GM06990 (cell line): Measurements from ENCODE around the gene PEX1.
"Not testable (repeated sequence)": the region's sequence is repeated elsewhere in the genome, so short reads cannot be mapped to it uniquely, and the experiment has no call there.

Experiments used
- DNase-seq: peaks from one replicate; pipeline ENCODE4 v3.0.0-alpha.2; 2011; ENCODE audit not compliant: insufficient read length; ENCODE audit errors: extremely low read depth
- H3K27me3 ChIP-seq: replicated peaks from 2 replicates; pipeline ENCODE4 v1.6.0; 2011; ENCODE audit warnings: low read length; ENCODE audit not compliant: control insufficient read depth, insufficient read depth
- H3K36me3 ChIP-seq: 2 replicates; pipeline ENCODE4 v1.5.1; 2011; ENCODE audit warnings: low read length; ENCODE audit not compliant: control insufficient read depth, insufficient read depth
- H3K4me3 ChIP-seq: replicated peaks from 2 replicates; pipeline ENCODE4 v1.5.1; 2011; ENCODE audit warnings: low read depth, mild to moderate bottlenecking, control low read depth, low read length
- CTCF ChIP-seq: IDR thresholded peaks from 2 replicates; pipeline ENCODE4 v1.5.1; 2011; ENCODE audit warnings: low read length, control low read depth, mild to moderate bottlenecking, inconsistent platforms; ENCODE audit not compliant: insufficient read depth, poor library complexity, severe bottlenecking

Gene PEX1

GRCh38 chr7:92485267-92485892 is 42.9 kb downstream of the PEX1 start:
- H3K4me3 ChIP-seq, result no peak overlapping the region
- no peaks in the 10 kb centered on the region for H3K27me3 ChIP-seq
- no peak for DNase-seq
- H3K36me3 ChIP-seq, result no peaks in the 10 kb centered on the region; the same call in 1 of the 2 replicates
- TF ChIP-seq CTCF, result no peak

GRCh38 chr7:92484226-92484625 is 44.1 kb downstream of the PEX1 start:
- not testable (repeated sequence) for H3K4me3 ChIP-seq, H3K27me3 ChIP-seq, H3K36me3 ChIP-seq, DNase-seq

- H3K4me3 ChIP-seq, H3K36me3 ChIP-seq, DNase-seq, H3K27me3 ChIP-seq: not testable (repeated sequence)
These were observed 44.7 kb downstream of the PEX1 start for GRCh38 chr7:92483624-92484023.

GRCh38 chr7:92479146-92479545 is 49.2 kb downstream of the PEX1 start:
- DNase-seq, H3K36me3 ChIP-seq, H3K27me3 ChIP-seq: not testable (repeated sequence)

GRCh38 chr7:92478711-92479110 is 49.6 kb downstream of the PEX1 start:
- TF ChIP-seq CTCF, result no peak
- no peak for DNase-seq
- H3K36me3 ChIP-seq, result no peaks in the 10 kb centered on the region
- H3K4me3 ChIP-seq, result no peak overlapping the region
- H3K27me3 ChIP-seq, result no peaks in the 10 kb centered on the region

More at GRCh38 chr7:92479146-92479545, 49.2 kb downstream of the PEX1 start:
- not testable (repeated sequence) for H3K4me3 ChIP-seq

- no peak for TF ChIP-seq CTCF
- Histone ChIP-seq H3K36me3 (no peaks in the 10 kb centered on the region), H3K27me3 (no peaks in the 10 kb centered on the region), H3K4me3 (no peak overlapping the region)
- DNase-seq, result no peak
These were observed 50.2 kb downstream of the PEX1 start for GRCh38 chr7:92478095-92478494.

GRCh38 chr7:92477681-92478080 is 50.6 kb downstream of the PEX1 start, which contains the start of gene ERVW-1:
Gene ERVW-1, minus strand, starts transcription at chr7:92477946. Its CDS starts 7,565 bp downstream, at chr7:92470381.
- H3K27me3 ChIP-seq, DNase-seq, H3K4me3 ChIP-seq, H3K36me3 ChIP-seq: not testable (repeated sequence)

- DNase-seq, H3K4me3 ChIP-seq, H3K36me3 ChIP-seq, H3K27me3 ChIP-seq: not testable (repeated sequence)
These were observed 52.3 kb downstream of the PEX1 start for GRCh38 chr7:92475851-92476590.

GRCh38 chr7:92475261-92475770 is 53.0 kb downstream of the PEX1 start:
- not testable (repeated sequence) for H3K4me3 ChIP-seq, H3K36me3 ChIP-seq, H3K27me3 ChIP-seq, DNase-seq

- not testable (repeated sequence) for H3K36me3 ChIP-seq, H3K27me3 ChIP-seq, DNase-seq, H3K4me3 ChIP-seq
These were observed 54.3 kb downstream of the PEX1 start for GRCh38 chr7:92473989-92474388.

GRCh38 chr7:92468589-92468988 is 59.7 kb downstream of the PEX1 start:
- H3K36me3 ChIP-seq, H3K27me3 ChIP-seq, DNase-seq, H3K4me3 ChIP-seq: not testable (repeated sequence)
